ENCODE data around the gene NAALADL1.
"Not testable (repeated sequence)": the region's sequence is repeated elsewhere in the genome, so short reads cannot be mapped to it uniquely, and the experiment has no call there.

Gene NAALADL1

DNA sequence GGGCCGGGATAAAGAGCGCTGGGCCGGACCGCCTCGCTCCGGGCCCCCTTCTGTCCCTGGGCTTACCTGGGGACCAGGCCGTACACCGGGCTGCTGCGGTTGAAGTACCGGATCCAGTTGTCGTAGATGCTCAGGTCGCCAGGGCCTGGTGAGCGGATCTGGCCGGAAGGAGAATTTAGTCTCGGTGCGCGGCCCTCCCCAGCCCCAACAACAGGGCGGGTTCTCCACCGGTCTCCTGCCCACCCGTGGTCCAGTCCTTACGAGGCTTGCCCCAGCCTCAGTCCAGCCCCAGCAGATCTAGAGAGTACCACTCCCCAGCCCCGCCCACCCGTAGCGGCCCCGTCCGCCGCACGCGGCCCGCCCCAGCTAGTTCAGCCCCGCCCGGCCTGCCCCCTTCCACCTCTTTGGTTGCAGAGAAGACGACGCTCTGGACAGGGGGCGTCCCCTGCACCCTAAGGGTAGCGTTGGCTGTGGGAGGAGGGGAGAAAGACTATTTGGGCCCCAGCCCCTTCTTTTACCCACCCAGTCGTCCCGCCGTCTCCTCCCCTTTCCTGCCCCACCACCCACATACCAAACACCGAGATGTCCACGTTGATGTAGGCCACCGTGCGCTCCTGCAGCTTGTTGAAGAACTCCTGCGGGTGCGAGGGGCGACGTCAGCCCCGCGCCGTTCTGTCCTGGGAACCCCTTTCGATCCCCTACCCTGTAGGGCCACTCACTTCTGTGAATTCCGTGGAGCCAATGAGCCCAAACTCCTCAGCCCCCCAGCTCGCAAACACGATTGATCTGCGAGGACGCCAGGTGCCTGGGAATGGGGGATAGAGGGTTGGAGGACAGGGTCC lies 10.6 kb downstream of the NAALADL1 start:
- DNase-seq (ENCODE audit: low spot score) = no peak

DNA sequence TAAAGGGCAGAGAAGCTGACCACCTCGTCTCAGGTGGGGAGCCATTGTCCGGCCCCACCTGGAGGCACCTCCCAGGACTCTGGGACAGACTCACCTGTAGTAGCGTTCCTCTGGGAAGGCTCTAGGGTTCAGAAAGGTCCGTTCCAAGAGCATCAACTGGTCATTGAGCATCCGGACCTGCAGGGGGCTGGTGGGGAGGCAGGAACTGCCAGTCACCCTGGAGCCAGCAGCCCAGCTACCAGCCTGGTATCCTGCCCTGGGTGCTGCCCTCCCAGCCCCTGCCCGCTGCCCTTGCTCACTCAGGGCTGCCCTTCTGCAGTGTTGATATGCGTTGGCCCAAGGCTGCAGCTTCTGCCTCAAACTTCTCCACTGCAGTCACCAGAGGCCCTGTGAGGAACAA lies 12.6 kb downstream of the NAALADL1 start:
- DNase-seq (ENCODE audit: low spot score) = no peak

DNA sequence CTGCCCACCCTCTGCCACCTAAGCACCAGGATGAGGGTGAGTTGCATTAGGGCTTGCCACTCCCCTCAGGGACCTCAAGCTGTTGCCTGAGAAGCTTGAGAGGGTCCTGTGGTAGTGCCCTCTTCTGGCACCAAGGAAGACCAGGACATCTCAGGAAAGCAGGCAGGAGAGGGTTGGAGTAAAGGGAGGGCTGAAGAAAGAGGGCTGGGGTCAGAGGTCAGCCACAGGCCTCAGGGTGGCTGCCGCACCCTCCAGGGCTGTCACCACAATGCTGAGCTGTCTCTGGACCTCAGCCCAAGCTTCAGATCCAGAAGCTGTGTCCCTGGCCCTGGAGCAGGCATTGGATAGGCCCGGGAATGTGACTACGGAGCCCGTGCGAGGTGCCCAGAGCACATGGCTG lies 13.3 kb downstream of the NAALADL1 start:
- DNase-seq (ENCODE audit: low spot score) = no peak

DNA sequence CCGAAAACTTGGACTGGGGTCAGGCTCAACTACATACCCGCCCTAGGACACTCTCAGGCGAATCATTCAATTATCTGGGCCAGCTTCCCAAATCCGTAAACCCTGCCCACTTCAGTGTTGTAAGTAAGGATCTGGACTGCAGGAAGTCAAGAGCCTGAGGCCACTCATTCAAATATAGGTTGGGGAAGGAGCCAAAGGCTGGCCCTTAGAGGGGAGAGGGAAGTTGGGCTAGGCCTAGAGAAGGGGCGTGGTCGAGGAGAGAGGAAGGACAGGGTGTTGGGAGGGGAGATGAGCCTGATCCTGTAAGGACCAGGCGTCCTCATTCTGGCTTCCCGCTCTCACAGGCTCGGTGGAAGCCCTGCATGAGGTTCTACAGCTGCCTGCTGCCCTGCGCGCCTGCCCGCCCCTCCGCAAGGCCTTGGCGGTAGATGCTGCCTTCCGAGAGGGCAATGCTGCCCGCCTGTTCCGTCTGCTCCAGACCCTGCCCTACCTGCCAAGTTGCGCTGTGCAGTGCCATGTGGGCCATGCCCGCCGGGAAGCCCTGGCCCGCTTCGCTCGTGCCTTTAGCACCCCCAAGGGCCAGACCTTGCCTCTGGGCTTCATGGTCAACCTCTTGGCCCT lies 14.4 kb downstream of the NAALADL1 start:
- DNase-seq (ENCODE audit: low spot score) = no peak

DNA sequence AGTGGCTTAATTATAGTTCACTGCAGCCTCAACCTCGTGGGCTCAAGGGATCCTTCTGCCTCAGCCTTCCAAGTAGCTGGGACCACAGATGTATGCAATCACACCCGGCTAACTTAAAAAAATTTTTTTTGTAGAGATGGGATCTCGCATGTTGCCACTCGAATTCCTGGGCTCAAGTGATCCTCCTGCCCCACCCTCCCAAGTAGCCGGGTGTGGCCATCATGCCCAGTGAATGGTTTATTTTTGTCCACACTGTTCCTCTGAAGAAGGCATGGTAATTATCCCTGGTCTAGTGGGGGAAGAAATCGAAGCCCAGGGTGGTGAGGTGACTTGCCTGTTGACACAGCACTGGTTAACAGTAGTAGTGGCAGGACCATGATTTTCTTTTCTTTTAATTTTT lies 15.5 kb downstream of the NAALADL1 start:
- no peak for DNase-seq (ENCODE audit: low spot score)

DNA sequence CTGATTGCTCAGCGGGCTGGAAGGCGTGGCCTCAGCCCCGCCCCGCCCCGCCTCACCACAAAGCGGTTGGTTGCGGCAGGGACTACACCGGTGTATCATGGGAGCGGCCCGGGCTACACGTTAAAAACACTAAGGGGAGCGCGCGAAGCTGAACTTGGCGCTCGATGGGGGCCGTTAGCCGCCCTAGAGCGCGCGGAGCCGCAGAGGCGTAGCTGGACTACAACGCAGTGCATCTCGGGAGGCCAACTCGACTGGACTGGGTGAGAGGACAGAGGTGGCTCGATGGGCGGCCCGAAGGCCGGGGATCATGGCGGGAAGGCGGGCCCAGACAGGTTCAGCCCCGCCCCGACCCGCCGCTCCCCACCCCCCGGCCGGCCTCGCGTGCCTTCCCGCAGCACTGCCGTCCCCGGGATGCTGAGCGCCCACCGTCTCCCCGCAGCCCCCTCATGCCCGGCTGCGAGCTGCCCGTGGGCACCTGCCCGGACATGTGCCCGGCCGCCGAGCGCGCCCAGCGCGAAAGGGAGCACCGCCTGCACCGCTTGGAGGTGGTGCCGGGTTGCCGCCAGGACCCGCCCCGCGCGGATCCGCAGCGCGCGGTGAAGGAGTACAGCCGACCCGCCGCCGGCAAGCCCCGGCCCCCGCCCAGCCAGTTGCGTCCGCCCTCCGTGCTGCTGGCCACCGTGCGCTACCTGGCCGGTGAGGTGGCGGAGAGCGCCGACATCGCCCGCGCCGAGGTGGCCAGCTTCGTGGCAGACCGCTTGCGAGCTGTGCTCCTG lies 17.3 kb downstream of the NAALADL1 start, which contains the start of gene SAC3D1:
Gene SAC3D1 (plus strand): TSS at position 364 of the 776 bp plus-strand sequence. CDS start 83 bp downstream, at position 447.
- peak; percentile 94 for DNase-seq (ENCODE audit: low spot score)

DNA sequence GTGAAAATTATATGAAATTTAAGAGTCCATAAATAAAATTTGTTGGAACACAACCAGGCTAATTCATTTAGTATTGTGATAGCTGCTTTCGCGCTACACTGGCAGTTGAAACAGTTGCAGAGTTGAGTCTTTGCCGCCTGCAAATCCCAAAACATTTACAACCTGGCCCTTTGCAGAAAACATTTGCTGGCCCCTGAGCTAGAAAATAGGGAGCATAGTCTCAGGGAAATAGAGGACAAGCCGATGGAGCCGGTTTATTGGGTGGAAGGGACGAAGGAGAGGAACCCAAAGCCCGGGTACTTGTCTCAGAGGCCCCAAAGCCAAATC lies 17.9 kb downstream of the NAALADL1 start:
- no peak for DNase-seq (ENCODE audit: low spot score)

DNA sequence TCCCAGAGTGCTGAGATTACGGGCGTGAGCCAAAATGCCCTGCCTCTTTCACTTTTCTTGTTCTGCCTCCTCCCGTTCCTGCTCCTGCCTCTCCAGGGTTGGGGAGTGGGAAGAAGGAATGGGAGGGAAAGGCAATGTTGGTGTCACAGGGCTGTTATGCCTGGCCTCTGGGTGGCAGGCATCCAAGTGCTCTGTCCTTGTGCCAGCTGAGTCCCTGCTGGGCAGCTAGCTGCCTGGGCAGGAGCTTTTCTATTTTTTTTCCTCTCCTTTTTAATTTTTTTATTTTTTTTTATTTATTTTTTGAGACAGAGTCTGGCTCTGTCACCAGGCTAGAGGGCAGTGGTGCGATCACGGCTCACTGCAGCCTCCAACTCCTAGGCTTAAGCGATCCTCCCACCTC lies 21.4 kb downstream of the NAALADL1 start:
- no peak for DNase-seq (ENCODE audit: low spot score)

DNA sequence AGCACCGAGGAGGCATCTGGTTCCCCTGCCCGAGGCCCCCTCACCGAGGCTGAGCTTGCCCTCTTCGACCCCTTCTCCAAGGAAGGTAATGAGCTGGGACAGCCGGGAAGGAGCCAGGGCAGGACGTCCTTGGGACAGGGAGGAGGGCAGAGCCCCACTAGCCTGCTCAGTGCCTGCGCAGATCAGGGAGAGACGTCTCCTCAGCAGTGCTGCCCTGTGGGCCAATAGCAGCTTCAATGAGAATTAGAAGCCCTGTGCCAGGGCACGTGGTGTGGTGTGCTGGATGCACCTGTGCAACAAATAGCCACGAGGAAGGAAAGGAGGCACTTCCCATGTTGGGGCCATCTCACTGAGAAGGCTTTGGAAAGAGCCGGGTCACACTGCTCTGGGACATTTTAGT lies 22.8 kb downstream of the NAALADL1 start:
- DNase-seq (ENCODE audit: low spot score) = no peak

DNA sequence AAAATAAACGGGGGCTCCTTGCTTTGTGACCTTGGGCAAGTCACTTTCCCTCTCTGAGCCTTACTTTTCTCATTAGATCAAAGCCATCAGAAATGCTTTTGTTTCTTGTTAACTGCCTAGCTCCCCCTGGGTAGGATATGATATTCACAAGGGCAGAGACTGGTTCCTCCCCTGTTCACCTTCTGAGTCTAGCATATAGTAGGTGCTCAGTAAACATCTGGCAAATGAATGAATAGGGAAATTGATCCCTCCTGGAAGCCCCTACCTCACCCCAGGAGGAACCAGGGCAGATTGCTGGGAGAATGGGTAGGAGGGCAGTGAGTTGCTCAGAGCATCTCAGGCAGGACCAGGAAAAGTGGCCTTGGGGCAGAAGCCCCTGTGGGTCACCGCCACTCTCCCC lies 23.9 kb downstream of the NAALADL1 start:
- no peak for DNase-seq (ENCODE audit: low spot score)

DNA sequence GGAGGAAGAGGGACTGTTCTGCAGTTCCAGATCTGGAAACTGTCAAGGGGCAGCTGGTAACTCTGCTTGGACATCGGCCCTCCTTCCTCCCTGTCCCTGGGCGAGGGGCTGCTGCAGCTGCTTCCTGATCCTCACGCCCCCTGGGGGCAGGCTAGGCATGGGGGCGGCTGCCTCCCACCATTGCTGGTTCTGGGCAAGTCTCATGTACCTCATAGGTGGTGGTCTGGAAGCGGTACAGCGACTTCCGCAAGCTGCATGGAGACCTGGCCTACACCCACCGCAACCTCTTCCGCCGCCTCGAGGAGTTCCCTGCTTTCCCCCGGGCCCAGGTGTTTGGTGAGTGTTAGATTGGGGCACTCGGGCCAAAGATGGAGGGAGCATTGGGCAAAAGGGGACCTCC lies 26.1 kb downstream of the NAALADL1 start:
- no peak for DNase-seq (ENCODE audit: low spot score)

DNA sequence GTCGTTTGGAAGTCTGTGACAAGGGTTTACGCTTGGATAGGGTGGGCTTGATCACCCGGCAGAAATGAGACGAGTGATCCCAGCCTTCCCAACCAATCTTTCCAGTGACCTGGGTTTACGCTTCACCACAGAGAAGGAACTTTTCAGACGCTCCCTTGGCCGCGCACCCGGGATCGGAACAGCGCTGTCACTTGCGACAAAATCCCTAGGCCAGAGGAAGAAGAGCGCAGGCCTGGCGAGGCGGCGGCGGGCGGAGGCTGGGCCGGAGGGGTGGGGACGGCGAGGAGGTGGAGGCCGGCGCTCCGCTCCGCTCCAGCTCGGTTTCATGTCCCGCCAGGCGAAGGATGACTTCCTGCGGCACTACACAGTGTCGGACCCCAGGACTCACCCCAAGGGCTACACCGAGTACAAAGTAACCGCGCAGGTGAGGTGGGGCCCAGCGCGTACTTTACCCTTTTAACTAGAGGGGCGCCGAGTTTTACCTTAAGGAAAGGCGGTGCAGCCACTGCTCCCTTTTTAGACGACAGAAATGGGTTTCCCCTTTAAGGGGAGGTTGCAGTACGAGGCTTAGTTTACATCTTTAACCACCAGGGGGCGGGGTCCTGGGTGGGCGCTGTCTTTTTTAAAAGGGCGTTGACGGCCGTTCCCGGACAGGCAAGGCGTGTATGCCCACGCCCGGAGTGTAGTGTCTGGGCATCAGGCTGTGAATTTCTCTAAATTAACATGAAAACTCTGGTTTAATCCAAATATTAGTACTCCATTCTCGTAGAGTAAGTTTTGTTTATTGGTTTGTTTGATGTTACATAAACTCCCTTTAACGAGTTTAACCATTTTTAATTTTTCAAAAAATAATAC lies 30.9 kb downstream of the NAALADL1 start, which contains the start of gene SNX15:
Gene SNX15 (plus strand): TSS at position 227 of the 855 bp plus-strand sequence. CDS start 99 bp downstream, at position 326.
- DNase-seq (ENCODE audit: low spot score) = peak; percentile 90

DNA sequence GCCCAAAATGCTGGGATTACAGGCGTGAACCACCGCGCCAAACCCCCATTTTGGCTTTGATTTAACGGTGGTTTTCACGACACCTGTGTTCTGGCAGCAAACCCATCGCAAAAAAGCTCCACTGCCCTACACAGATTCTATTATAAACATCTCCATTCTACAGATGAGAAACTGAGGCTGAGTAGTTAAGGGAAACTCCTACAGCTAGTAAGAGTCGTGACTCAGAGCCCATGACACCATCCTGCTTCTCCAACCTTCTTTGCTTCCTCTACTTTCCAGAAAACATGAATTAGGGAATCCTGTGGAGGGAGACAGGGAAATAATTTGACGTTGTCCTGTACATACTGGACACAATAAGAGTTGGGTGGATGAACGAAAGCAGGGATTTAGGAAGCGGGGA lies 31.5 kb downstream of the NAALADL1 start:
- DNase-seq (ENCODE audit: low spot score) = no peak

DNA sequence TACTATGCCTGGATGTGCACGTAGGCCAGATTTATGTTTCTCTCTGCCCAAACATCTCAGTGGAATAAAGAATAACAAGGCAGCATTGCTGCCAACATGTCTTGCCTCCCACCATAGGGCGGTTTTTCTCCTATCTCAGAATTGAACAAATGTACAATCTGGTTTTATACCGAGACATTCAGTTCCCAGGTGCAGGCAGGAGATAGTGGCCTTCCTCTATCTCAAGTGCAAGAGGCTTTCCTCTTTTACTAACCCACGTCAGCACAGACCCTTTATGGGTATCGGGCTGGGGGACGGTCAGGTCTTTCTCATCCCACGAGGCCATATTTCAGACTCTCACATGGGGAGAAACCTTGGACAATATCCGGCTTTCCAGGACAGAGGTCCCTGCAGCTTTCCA lies 34.9 kb downstream of the NAALADL1 start:
- not testable (repeated sequence) for DNase-seq (ENCODE audit: low spot score)

DNA sequence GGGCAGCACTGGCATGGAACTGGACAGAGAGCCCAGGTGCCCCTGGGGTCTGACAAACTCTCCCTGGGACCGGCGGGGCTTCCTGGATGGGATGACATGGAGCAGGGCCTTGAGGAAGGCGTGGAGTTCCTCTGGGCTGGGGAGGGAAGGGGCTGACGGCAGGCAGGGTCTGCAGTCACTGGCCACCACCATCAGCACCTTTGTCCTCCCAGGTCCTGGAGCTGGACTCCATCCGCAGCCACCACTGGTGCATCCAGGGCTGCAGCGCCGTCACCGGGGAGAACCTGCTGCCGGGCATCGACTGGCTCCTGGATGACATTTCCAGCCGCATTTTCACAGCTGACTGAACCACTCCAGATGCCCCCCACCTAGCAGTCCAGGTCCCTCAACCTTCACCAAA lies 36.8 kb downstream of the NAALADL1 start:
- DNase-seq (ENCODE audit: low spot score) = no peak

DNA sequence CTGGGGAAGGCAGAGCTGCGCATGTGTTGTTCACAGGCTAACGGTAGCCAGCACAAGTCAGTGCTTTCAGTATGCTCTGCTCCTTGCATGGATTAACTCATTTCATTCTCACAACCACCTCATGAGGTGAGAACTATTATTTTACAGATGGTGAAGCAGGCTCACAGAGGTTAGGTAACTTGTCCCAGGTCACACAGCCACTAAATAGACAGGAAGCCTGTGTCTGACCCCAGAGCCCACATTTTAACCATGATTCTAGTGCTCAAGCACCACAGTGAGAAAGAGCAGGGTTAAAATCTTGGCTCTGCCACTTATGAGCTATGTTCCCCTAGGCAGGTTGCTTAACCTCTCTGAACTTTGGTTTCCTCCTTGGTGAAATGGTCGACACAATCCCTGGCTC lies 37.4 kb downstream of the NAALADL1 start:
- DNase-seq (ENCODE audit: low spot score) = no peak

DNA sequence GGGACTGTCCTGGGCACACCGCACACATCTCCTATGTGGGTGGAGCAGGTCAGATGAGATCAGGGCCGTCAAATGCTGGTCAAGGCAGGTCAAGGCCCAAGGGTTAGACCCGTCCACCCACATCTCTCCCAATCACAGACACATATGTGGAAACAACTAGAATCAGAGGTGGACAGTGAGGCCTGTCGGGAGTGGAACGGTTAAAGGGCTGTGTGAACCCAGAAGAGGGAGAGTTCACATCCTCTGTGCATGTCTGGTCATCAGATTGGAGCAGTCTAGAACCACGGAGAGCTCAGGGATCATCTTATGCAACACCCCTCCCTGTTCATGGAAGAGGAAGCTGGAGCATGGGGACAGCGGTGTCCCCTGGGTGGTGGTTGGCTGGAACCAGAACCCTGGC lies 38.5 kb downstream of the NAALADL1 start:
- DNase-seq (ENCODE audit: low spot score) = no peak

DNA sequence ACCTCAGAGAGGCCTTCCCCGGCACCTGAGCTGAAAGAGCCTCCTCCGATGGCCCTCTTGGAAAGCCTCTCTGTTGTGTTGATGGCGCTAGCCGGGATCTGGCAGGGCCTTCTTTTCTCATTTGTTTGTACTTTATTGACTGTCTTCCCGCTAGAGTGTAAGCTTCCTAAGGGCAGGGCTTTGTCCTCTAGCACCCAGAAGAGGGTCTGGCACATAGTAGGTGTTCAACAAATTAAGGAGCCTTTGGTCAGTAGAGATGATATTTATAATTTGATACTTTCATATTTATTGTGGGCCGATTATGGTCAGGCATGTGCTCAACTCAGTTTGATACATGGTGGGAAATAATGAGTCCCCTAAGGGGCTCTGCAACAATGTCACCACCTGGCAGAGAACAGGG lies 40.4 kb downstream of the NAALADL1 start:
- DNase-seq (ENCODE audit: low spot score) = no peak

DNA sequence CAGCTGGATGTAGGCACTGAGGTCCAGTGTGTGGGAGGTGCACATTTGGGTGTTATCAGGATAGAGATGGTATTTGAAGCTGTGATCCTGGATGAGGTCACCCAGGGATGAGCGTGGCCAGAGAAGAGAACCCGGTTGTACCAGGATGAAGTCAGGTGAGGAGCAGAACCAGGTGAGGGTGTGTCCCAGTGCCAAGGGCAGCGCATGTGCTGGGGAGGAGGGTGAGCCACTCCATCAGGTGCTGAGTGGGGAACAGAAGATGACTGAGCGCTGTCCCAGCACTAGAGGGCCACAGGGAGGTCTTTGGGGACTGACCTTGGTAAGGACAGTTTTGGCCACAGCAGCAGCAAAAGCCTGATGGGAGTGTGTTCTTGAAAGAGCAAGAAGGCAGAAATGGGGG lies 41.6 kb downstream of the NAALADL1 start:
- DNase-seq (ENCODE audit: low spot score) = no peak

DNA sequence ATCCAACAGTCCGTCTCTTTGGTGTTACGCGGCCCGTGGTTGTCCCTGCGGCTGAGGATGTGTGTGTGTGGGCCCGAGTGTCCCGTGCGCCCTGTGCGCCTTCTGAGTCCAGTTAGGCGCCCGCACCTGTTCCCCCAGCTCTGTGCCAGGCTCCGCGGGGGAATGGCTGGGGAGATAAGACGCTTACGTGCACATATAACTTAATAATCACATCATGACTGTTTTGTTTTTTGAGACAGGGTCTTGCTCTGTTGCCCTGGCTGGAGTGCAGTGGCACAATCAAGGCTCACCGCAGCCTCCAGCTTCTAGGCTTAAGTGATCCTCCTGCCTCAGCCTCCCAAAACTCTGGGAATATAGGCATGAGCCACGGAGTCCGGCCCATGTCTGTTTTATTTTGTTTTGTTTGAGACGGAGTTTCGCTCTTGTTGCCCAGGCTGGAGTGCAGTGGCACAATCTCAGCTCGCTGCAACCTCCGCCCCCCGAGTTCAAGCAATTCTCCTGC lies 43.6 kb downstream of the NAALADL1 start:
- no peak for DNase-seq (ENCODE audit: low spot score)

DNA sequence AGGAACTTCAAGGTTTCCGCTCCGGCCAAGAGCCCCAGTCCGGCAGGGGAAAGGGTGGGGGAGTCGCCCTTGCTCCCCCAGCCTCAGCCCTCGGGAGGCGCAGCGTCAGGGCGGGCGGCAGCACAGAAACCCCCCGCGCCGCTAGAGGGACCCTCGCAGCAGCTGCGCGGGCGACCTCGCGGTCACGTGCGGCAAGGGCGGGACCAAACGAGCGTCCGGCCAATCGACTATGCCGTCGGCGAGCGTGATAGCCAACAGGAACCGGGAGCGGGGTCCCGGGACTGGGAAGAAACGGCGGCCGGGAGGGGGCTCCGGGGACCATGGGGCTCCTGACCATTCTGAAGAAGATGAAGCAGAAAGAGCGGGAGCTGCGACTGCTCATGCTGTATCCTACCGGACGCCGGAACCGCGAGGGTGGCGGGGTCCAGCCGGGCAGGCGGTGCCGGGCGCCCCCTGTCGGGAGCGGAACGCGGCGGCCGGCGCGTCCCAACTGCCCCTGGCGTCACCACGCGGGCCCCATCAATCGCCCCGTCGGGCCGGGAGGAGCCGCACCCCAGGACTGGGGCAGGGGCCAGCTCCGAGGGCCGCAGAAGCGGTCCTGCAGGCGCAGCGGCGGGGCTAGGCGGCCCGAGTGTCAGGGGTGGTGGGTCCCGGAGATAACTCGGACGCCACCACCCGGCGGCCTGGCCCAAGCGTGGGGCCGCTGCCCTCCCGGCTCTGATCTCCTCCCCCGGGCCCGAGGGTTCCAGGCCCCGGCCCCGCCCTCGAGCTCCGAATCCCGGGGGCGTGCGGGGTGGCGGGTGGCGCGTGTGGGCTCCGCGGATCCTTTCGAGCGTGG lies 44.2 kb downstream of the NAALADL1 start, which contains the start of gene ARL2:
Gene ARL2 (plus strand): TSS at position 273 of the 838 bp plus-strand sequence. CDS start 48 bp downstream, at position 321.
- DNase-seq (ENCODE audit: low spot score) = peak; percentile 95

Measured in D341Med (cell line).